Activated CD4-positive, alpha-beta memory T cell treated with anti-CD3 and anti-CD28 coated beads for 36 hours (primary cell): ENCODE results near the gene PLEKHA4. TPM values are rescaled to one million over a fixed set of nuclear protein-coding genes. Genes with fewer than 3 reads are reported as not detected.
A peak's percentile ranks its signal among the peaks of the same experiment; 100 is the strongest.
"Not testable (repeated sequence)": the region's sequence is repeated elsewhere in the genome, so short reads cannot be mapped to it uniquely, and the experiment has no call there.

Experiments used
- CTCF ChIA-PET: fragments of 350-600 bp; sonication (Branson Sonifier 250); formaldehyde crosslinking; loops from one replicate; lab custom pipeline; 2021; ENCODE audit warnings: antibody characterized with exemption, inconsistent platforms; lab: Charles Lee
- POLR2A ChIA-PET: fragments of 350-600 bp; sonication (Branson Sonifier 250); formaldehyde crosslinking; loops from one replicate; lab custom pipeline; 2021; ENCODE audit warnings: antibody characterized with exemption; lab: Charles Lee
- DNase-seq: peaks from one replicate; pipeline ENCODE4 v3.0.0-alpha.2; 2020
- H3K27ac Mint-ChIP-seq: one replicate; pipeline ENCODE4 v1.8.0; 2021; ENCODE audit warnings: mixed read lengths
- H3K27me3 Mint-ChIP-seq: one replicate; pipeline ENCODE4 v1.8.0; 2021; ENCODE audit warnings: mixed read lengths
- H3K36me3 Mint-ChIP-seq: one replicate; pipeline ENCODE4 v1.8.0; 2021; ENCODE audit warnings: mixed read lengths
- H3K4me1 Mint-ChIP-seq: one replicate; pipeline ENCODE4 v1.8.0; 2021; ENCODE audit warnings: low read depth, mixed read lengths
- H3K4me3 Mint-ChIP-seq: one replicate; pipeline ENCODE4 v1.8.0; 2021; ENCODE audit warnings: mild to moderate bottlenecking, mixed read lengths
- H3K9me3 Mint-ChIP-seq: one replicate; pipeline ENCODE4 v1.8.0; 2021; ENCODE audit warnings: mixed read lengths
- intact Hi-C: fragments of 100-400 bp; cut with micrococcal nuclease; formaldehyde crosslinking; loops from one replicate; pipeline ENCODE4 v1.15.1; 2023
- total RNA-seq, 2 experiments: library from RNA; stranded (reverse); gene quantifications; one replicate each; pipeline ENCODE4 v1.2.3, GENCODE V29; 2021

Gene PLEKHA4
- total RNA-seq, 2 experiments from 2014 or later = 10.5 to 11.0 TPM

DNA sequence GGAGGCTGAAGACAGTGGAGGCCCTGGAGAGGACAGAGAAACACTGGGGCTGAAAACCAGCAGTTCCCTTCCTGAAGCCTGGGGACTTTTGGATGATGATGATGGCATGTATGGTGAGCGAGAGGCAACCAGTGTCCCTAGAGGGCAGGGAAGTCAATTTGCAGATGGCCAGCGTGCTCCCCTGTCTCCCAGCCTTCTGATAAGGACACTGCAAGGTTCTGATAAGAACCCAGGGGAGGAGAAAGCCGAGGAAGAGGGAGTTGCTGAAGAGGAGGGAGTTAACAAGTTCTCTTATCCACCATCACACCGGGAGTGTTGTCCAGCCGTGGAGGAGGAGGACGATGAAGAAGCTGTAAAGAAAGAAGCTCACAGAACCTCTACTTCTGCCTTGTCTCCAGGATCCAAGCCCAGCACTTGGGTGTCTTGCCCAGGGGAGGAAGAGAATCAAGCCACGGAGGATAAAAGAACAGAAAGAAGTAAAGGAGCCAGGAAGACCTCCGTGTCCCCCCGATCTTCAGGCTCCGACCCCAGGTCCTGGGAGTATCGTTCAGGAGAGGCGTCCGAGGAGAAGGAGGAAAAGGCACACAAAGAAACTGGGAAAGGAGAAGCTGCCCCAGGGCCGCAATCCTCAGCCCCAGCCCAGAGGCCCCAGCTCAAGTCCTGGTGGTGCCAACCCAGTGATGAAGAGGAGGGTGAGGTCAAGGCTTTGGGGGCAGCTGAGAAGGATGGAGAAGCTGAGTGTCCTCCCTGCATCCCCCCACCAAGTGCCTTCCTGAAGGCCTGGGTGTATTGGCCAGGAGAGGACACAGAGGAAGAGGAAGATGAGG lies 5.3 kb upstream of the PLEKHA4 start:
- Mint-ChIP-seq H3K27ac (peak overlapping the region; percentile 99), H3K4me3 (peak overlapping the region; percentile 95), H3K27me3 (no peaks in the 10 kb centered on the region), H3K4me1 (peaks cover 35% of the 10 kb centered on the region), H3K9me3 (no peaks in the 10 kb centered on the region), H3K36me3 (peaks cover 53% of the 10 kb centered on the region)
- ChIA-PET POLR2A (interaction anchor here (0.8 to 3.8 kb wide), 7 partner anchors 26 to 624 kb away, joined by 3 to 29 read pairs (median 5); partner anchors contain the start of genes BAX, NUCB1 and TULP2), CTCF (interaction anchor here (1.5 to 3.0 kb wide), 2 partner anchors 97 to 120 kb away, joined by 3 to 15 read pairs; partner anchors contain the start of gene RUVBL2)
- DNase-seq = peak; percentile 40
- intact Hi-C loops = loop anchor here (1.0 to 10.0 kb wide), 3 partner anchors 63 to 549 kb away; partner anchors contain the start of genes BCAT2, EMP3 and FTL

GRCh38 chr19:48872884-48873475 lies 4.6 kb upstream of the PLEKHA4 start:
- CTCF ChIA-PET = interaction anchor here (1.5 kb wide), 1 partner anchor 121 kb away, joined by 3 read pairs; the partner anchor contains the start of gene RUVBL2
- H3K4me1 Mint-ChIP-seq = peaks cover 35% of the 10 kb centered on the region
- peak overlapping the region; percentile 95 for H3K4me3 Mint-ChIP-seq
- peaks cover 2% of the 10 kb centered on the region for H3K27me3 Mint-ChIP-seq
- peak overlapping the region; percentile 99 for H3K27ac Mint-ChIP-seq
- POLR2A ChIA-PET = interaction anchor here (1.0 to 3.8 kb wide), 7 partner anchors 15 to 227 kb away, joined by 3 to 29 read pairs (median 5); partner anchors contain the start of genes BCAT2, NUCB1 and TULP2
- intact Hi-C loops = loop anchor here (1.0 to 10.0 kb wide), 2 partner anchors 92 to 548 kb away; partner anchors contain the start of genes EMP3 and FTL
- DNase-seq = peak; percentile 90
- H3K36me3 Mint-ChIP-seq = peaks cover 48% of the 10 kb centered on the region
- H3K9me3 Mint-ChIP-seq = no peaks in the 10 kb centered on the region

DNA sequence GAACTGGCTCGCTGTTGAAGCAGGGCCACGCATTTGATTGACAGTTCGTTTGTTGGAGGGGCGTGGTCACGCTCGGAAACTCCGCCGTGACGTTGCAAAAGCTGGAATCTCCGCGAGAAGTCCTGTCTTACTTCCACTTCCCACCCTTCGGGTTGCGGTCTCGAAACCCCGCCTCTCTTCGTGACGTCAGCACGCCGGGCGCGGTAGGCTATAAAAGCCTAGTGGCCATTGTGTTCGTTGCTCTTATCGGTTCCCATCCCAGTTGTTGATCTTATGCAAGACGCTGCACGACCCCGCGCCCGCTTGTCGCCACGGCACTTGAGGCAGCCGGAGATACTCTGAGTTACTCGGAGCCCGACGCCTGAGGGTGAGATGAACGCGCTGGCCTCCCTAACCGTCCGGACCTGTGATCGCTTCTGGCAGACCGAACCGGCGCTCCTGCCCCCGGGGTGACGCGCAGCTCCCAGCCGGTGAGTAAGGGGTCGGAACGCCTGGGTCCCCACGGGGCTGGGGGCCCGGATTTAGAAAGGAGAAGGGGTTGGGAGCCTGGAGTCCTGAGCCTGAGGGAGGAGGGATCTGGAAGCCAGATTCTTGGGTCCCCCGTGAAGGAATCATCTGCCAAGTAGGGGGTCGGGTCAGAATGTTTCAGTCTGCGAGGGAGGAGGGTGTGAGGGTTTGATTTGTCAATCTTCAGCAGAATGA lies 3.9 kb upstream of the PLEKHA4 start, which contains the start of gene PPP1R15A:
TSS of gene PPP1R15A (plus strand) at position 240 of the 702 bp plus-strand sequence. CDS start 813 bp downstream, outside the sequence.
- Mint-ChIP-seq H3K27ac (peak within 1 kb of the TSS; percentile 99), H3K4me3 (peak within 1 kb of the TSS; percentile 95), H3K4me1 (peaks cover 30% of the 10 kb centered on the region), H3K9me3 (no peaks in the 10 kb centered on the region), H3K36me3 (peaks cover 46% of the 10 kb centered on the region), H3K27me3 (peaks cover 2% of the 10 kb centered on the region)
- POLR2A ChIA-PET = interaction anchor here (0.6 to 3.8 kb wide), 21 partner anchors 8 to 227 kb away, joined by 3 to 29 read pairs (median 4); partner anchors contain the start of genes BCAT2, FTL, GYS1 and NUCB1
- CTCF ChIA-PET = interaction anchor here (0.6 to 1.5 kb wide), 5 partner anchors 18 to 121 kb away, joined by 3 to 5 read pairs (median 3); partner anchors contain the start of genes HSD17B14 and RUVBL2
- intact Hi-C loops = loop anchor here (10.0 kb wide), 1 partner anchor 548 kb away; the partner anchor contains the start of gene EMP3
- DNase-seq = peak; percentile 99

DNA sequence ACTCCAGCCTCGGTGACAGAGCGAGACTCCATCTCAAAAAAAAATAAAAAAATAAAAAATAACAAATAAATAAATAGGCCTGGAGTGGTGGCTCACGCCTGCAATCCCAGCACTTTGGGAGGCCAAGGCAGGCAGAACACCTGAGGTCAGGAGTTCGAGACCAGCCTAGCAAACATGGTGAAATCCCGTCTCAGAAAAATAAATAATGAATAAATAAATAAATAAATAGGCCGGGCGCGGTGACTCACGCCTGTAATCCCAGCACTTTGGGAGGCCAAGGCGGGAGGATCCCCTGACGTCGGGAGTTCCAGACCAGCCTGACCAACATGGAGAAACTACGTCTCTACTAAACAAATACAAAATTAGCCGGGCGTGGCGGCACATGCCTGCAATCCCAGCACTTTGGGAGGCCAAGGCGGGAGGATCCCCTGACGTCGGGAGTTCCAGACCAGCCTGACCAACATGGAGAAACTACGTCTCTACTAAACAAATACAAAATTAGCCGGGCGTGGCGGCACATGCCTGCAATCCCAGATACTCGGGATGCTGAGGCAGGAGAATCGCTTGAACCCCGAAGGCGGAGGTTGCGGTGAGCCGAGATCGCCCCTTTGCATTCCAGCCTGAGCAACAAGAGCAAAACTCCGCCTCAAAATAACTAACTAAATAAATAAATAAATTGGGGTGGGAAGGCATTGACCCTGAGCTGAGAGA lies 3.2 kb upstream of the PLEKHA4 start:
- H3K36me3 Mint-ChIP-seq = peaks cover 46% of the 10 kb centered on the region
- intact Hi-C loops = loop anchor here (10.0 kb wide), 1 partner anchor 547 kb away; the partner anchor contains the start of gene EMP3

DNA sequence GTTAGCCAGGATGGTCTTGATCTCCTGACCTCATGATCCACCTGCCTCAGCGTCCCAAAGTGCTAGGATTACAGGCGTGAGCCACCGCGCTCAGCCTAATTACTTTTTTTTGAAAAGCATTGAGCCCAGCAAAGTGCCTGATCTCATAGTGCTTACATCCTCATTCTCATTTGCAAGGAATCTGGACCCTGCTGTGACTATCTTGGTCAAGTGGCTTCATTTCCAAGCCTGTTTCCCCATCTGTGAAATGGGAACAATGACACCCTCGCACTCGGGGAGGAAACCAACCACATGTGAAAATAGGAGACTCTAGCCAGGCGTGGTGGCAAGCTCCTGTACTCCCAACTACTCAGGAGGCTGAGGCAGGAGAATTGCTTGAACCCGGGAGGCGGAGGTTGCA lies 1.6 kb upstream of the PLEKHA4 start:
- Mint-ChIP-seq H3K9me3 (no peaks in the 10 kb centered on the region), H3K4me1 (peaks cover 22% of the 10 kb centered on the region), H3K36me3 (peaks cover 30% of the 10 kb centered on the region), H3K27ac (no peak overlapping the region), H3K4me3 (no peak overlapping the region), H3K27me3 (peaks cover 2% of the 10 kb centered on the region)
- POLR2A ChIA-PET = no interaction called here
- intact Hi-C loops = loop anchor here (10.0 kb wide), 1 partner anchor 545 kb away; the partner anchor contains the start of gene EMP3
- DNase-seq = no peak
- CTCF ChIA-PET = interaction anchor here (0.7 kb wide), 1 partner anchor 27 kb away, joined by 3 read pairs; no protein-coding TSS in a partner anchor

More for the DNA sequence above, 3.2 kb upstream of the PLEKHA4 start:
- not testable (repeated sequence) for H3K27me3 Mint-ChIP-seq, H3K9me3 Mint-ChIP-seq, DNase-seq
- Mint-ChIP-seq H3K4me3 (peak overlapping the region; percentile 95), H3K4me1 (peaks cover 29% of the 10 kb centered on the region), H3K27ac (peak overlapping the region; percentile 99)
- CTCF ChIA-PET = interaction anchor here (0.6 to 1.5 kb wide), 4 partner anchors 17 to 99 kb away, joined by 3 to 5 read pairs (median 3); partner anchors contain the start of gene HSD17B14
- POLR2A ChIA-PET = interaction anchor here (0.6 to 1.6 kb wide), 18 partner anchors 9 to 226 kb away, joined by 3 to 6 read pairs (median 4); partner anchors contain the start of genes BCAT2, FTL, GYS1 and NUCB1

DNA sequence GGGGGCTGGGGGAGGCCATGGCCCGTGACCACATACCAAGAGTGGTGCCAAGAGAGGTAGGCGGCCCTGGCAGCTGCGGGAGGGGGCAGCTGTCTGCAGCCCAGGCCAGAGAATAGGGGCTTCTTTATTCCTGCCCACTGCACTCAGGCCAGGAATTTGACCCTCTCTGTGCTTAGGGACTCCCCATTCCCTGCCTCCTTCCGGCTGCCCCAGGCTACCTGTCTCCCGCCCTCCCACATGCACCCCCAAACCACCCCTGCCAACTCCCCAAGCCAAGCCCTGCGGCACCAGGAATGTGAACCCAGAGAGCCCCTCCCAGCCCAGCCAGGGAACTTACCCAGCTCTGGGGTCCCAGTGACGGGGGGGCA lies 687 bp downstream of the PLEKHA4 start:
- H3K27me3 Mint-ChIP-seq = peaks cover 2% of the 10 kb centered on the region
- peaks cover 7% of the 10 kb centered on the region for H3K36me3 Mint-ChIP-seq
- no peaks in the 10 kb centered on the region for H3K9me3 Mint-ChIP-seq
- no peak overlapping the region for H3K27ac Mint-ChIP-seq
- ChIA-PET POLR2A (no interaction called here), CTCF (interaction anchor here (1.0 to 1.8 kb wide), 2 partner anchors 26 to 72 kb away, joined by 3 to 8 read pairs; no protein-coding TSS in a partner anchor)
- no peak for DNase-seq
- no peak overlapping the region for H3K4me3 Mint-ChIP-seq
- intact Hi-C loops = no loop called here
- H3K4me1 Mint-ChIP-seq = peaks cover 7% of the 10 kb centered on the region

- intact Hi-C loops = no loop called here
- DNase-seq = no peak
- POLR2A ChIA-PET = no interaction called here
- Mint-ChIP-seq H3K36me3 (peaks cover 2% of the 10 kb centered on the region), H3K9me3 (no peaks in the 10 kb centered on the region), H3K4me1 (peaks cover 7% of the 10 kb centered on the region), H3K27me3 (peaks cover 2% of the 10 kb centered on the region), H3K4me3 (no peak overlapping the region), H3K27ac (no peak overlapping the region)
- CTCF ChIA-PET = interaction anchor here (1.0 kb wide), 1 partner anchor 25 kb away, joined by 3 read pairs; no protein-coding TSS in a partner anchor
Observed at GRCh38 chr19:48867123-48867745, 1.2 kb downstream of the PLEKHA4 start.

- intact Hi-C loops = no loop called here
- no peak for DNase-seq
- Mint-ChIP-seq H3K9me3 (no peaks in the 10 kb centered on the region), H3K27me3 (peaks cover 2% of the 10 kb centered on the region), H3K36me3 (no peaks in the 10 kb centered on the region), H3K4me3 (no peak overlapping the region), H3K4me1 (peaks cover 5% of the 10 kb centered on the region), H3K27ac (no peak overlapping the region)
- CTCF ChIA-PET = interaction anchor here (1.0 kb wide), 1 partner anchor 25 kb away, joined by 3 read pairs; no protein-coding TSS in a partner anchor
- POLR2A ChIA-PET = no interaction called here
Observed at GRCh38 chr19:48866692-48867091, 1.7 kb downstream of the PLEKHA4 start.

GRCh38 chr19:48862827-48863226 lies 5.6 kb downstream of the PLEKHA4 start:
- Mint-ChIP-seq H3K27me3 (no peaks in the 10 kb centered on the region), H3K27ac (no peak overlapping the region), H3K9me3 (no peaks in the 10 kb centered on the region), H3K4me1 (peaks cover 3% of the 10 kb centered on the region), H3K4me3 (no peak overlapping the region), H3K36me3 (no peaks in the 10 kb centered on the region)
- intact Hi-C loops = no loop called here
- DNase-seq = no peak
- CTCF ChIA-PET = no interaction called here
- POLR2A ChIA-PET = no interaction called here

DNA sequence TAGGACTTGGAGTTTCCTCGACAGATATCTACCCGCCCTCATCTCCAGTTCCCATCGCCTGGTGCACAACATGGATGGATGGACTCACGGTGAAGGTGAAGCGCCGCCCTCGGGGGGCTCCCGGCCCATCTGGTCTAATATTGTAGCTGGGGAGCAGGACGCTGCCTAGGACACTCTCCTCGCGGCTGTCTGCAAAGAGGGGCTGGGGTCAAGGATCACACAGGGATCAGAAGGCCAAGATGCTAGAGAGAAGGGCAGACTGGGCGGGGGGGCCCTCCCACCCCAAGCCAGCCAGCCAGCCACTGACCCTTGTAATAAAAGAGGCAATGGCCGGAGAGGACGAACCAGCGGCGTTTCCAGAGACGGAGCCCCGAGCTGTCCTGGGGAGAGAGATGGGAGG lies 7.1 kb downstream of the PLEKHA4 start:
- no peaks in the 10 kb centered on the region for H3K27me3 Mint-ChIP-seq
- no peaks in the 10 kb centered on the region for H3K36me3 Mint-ChIP-seq
- no peak overlapping the region for H3K4me3 Mint-ChIP-seq
- intact Hi-C loops = no loop called here
- POLR2A ChIA-PET = interaction anchor here (1.2 kb wide), 1 partner anchor 11 kb away, joined by 3 read pairs; the partner anchor contains the start of gene PPP1R15A
- no peak overlapping the region for H3K27ac Mint-ChIP-seq
- H3K9me3 Mint-ChIP-seq = no peaks in the 10 kb centered on the region
- CTCF ChIA-PET = interaction anchor here (1.3 kb wide), 2 partner anchors 19 to 74 kb away, joined by 3 to 4 read pairs; no protein-coding TSS in a partner anchor
- no peak for DNase-seq
- H3K4me1 Mint-ChIP-seq = peaks cover 3% of the 10 kb centered on the region
